BE2C (cell line): ENCODE results near the gene SPSB4.
"Not testable (repeated sequence)": the region's sequence is repeated elsewhere in the genome, so short reads cannot be mapped to it uniquely, and the experiment has no call there.

Experiments
- DNase-seq: peaks from one replicate; pipeline ENCODE4 v3.0.0-alpha.2; 2020
- H3K27me3 ChIP-seq: fragments of 250-450 bp; sonication (Bioruptor Pico); 2 replicates; pipeline ENCODE4 v1.5.1; 2020; ENCODE audit warnings: mild to moderate bottlenecking
- H3K36me3 ChIP-seq: fragments of 250-450 bp; sonication (Bioruptor Pico); 2 replicates; pipeline ENCODE4 v1.5.1; 2020; ENCODE audit warnings: mild to moderate bottlenecking
- H3K4me1 ChIP-seq: fragments of 250-450 bp; sonication (Bioruptor Pico); 2 replicates; pipeline ENCODE4 v1.5.1; 2020
- H3K4me3 ChIP-seq: 2 replicates; pipeline ENCODE4 v1.5.1; 2011; ENCODE audit warnings: low read depth, low read length
- H3K9me3 ChIP-seq: fragments of 250-450 bp; sonication (Bioruptor Pico); 2 replicates; pipeline ENCODE4 v1.5.1; 2020
- TF ChIP-seq, protein P1 (sequence below): IDR thresholded peaks from 2 replicates; pipeline ENCODE4 v1.5.1; 2012; ENCODE audit warnings: mild to moderate bottlenecking, low read depth, low read length

The SPSB4 gene

DNA sequence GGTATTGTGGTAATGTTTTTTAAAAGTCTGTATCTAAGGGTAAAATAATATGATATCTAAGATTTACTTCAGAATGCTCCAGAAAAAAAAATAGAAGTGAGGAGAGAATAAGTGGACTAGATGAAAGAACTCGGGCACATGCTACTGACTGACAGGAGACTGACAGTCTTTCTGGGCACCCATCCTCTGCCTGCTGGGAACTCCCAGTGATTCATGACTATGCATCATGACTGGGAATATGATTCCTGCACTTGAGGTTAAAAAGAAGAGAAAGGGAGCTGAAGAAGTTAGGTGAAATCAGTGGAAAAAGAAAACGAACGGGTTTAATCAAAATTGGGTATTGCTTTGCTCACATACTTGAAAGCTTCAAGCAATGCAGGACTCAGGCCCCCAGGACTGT is 35.7 kb upstream of the SPSB4 start:
- Histone ChIP-seq H3K36me3 (no peaks in the 10 kb centered on the region), H3K4me1 (peaks cover 3% of the 10 kb centered on the region), H3K4me3 (no peak overlapping the region), H3K9me3 (no peaks in the 10 kb centered on the region), H3K27me3 (no peaks in the 10 kb centered on the region)
- TF ChIP-seq, protein P1, sequence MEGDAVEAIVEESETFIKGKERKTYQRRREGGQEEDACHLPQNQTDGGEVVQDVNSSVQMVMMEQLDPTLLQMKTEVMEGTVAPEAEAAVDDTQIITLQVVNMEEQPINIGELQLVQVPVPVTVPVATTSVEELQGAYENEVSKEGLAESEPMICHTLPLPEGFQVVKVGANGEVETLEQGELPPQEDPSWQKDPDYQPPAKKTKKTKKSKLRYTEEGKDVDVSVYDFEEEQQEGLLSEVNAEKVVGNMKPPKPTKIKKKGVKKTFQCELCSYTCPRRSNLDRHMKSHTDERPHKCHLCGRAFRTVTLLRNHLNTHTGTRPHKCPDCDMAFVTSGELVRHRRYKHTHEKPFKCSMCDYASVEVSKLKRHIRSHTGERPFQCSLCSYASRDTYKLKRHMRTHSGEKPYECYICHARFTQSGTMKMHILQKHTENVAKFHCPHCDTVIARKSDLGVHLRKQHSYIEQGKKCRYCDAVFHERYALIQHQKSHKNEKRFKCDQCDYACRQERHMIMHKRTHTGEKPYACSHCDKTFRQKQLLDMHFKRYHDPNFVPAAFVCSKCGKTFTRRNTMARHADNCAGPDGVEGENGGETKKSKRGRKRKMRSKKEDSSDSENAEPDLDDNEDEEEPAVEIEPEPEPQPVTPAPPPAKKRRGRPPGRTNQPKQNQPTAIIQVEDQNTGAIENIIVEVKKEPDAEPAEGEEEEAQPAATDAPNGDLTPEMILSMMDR: no peak
- DNase-seq: no peak

DNA sequence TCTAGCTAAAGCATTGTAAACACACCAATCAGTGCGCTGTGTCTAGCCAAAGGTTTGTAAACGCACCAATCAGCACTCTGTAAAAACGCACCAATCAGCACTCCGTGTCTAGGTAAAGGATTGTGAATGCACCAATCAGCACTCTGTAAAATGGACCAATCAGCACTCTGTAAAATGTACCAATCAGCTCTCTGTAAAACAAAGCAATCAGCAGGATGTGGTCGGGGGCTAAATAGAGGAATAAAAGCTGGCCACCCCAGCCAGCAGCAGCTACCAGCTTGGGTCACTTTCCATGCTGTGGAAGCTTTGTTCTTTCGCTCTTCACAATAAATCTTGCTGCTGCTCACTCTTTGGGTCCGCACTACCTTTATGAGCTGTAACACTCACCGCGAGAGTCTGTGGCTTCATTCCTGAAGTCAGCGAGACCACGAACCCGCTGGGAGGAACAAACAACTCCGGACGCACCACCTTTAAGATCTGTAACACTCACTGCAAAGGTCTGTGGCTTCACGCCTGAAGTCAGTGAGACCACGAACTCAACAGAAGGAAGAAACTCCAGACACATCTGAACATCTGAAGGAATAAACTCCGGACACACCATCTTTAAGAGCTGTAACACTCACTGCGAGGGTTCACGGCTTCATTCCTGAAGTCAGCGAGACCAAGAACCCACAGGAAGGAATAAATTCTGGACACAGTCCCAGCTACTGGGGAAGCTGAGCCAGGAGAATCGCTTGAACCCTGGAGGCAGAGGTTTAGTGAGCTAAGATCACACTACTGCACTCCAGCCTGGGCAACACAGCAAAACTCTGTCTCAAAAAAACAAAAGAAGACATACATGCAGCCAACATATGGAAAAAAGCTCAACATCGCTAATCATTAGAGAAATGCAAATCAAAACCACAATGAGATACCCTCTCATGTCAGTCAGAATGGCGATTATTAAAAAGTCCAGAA is 33.5 kb upstream of the SPSB4 start:
- H3K4me1 ChIP-seq, H3K4me3 ChIP-seq, H3K9me3 ChIP-seq, H3K27me3 ChIP-seq, DNase-seq, H3K36me3 ChIP-seq: not testable (repeated sequence)

DNA sequence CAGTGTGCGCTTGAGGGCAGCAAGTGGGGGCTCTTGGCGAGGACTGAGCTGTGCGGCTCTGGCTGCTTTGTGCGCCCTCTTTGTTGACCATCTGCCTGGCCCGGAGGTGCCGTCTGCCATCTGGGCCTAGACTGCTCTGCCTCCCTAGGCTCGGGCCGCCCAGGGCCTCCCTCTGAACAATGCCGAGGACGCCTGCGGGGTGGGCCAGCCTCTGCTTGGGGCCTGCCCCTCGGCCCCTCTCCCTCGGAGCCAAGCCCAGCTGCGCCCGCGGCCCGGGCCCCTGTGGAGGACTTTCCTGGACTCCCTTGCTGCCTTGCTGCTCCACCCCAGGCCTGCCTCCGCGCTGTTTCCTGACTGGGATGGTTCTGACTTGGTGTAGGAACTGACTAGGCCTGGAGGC is 31.9 kb upstream of the SPSB4 start:
- Histone ChIP-seq H3K4me1 (no peaks in the 10 kb centered on the region; the same call in 1 of the 2 replicates), H3K36me3 (no peaks in the 10 kb centered on the region), H3K4me3 (no peak overlapping the region), H3K27me3 (no peaks in the 10 kb centered on the region), H3K9me3 (no peaks in the 10 kb centered on the region)
- TF ChIP-seq, protein P1: no peak
- no peak for DNase-seq

DNA sequence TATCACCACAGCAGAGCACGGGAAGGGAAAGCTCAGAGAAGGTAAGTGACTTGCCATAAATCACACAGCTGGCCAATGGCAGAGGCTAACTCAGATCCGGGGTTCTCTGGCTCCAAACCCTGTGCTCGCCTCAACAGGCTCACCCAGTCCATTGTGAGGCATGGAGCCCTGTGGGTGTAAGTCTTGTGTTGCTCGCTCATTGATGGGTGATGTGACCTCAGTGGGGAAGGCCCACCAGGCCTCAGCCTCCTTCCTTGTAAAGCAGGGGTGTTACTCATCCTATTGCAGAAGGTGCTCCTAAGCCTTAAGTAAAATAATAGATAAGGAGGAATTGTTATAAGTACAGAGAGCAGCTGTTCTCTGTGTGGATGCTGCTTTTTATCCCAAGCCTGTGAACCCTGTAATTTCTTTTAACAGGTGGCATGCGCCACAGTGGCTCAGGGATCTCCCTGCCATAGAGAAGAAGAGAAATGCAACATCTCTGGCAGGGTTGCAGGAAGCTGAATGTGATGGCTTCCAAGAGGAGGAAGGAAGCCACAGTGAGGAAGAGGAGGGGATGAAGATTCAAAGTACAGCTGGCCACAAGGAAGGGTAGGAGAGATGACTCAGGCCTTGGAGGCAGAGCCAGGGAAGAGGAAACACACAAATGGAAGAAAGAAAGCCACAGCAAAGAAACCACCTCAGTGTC is 30.9 kb upstream of the SPSB4 start:
- Histone ChIP-seq H3K4me1 (no peaks in the 10 kb centered on the region; the same call in 1 of the 2 replicates), H3K27me3 (no peaks in the 10 kb centered on the region), H3K9me3 (no peaks in the 10 kb centered on the region), H3K36me3 (no peaks in the 10 kb centered on the region), H3K4me3 (no peak overlapping the region)
- TF ChIP-seq, protein P1: no peak
- no peak for DNase-seq

DNA sequence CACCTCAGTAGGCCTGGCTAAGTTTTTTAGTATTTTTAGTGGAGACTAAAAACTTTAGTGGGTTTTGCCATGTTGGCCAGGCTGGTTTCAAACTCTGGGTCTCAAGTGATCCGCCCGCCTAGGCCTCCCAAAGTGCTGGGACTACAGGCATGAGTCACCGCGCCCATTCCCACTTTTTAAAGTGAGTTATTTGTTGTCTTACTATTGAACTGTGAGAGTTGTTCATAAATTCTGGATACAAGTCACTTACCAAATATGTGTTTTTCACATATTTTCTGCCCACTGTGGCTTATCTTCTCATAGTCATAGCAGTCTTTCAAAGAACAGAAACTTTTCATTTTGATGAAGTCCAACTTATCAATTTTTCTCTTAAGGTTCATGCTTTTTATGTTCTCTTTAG is 29.9 kb upstream of the SPSB4 start:
- Histone ChIP-seq H3K9me3 (no peaks in the 10 kb centered on the region), H3K4me1 (no peaks in the 10 kb centered on the region; the same call in 1 of the 2 replicates), H3K4me3 (no peak overlapping the region), H3K27me3 (no peaks in the 10 kb centered on the region), H3K36me3 (no peaks in the 10 kb centered on the region)
- no peak for DNase-seq
- TF ChIP-seq, protein P1: no peak

DNA sequence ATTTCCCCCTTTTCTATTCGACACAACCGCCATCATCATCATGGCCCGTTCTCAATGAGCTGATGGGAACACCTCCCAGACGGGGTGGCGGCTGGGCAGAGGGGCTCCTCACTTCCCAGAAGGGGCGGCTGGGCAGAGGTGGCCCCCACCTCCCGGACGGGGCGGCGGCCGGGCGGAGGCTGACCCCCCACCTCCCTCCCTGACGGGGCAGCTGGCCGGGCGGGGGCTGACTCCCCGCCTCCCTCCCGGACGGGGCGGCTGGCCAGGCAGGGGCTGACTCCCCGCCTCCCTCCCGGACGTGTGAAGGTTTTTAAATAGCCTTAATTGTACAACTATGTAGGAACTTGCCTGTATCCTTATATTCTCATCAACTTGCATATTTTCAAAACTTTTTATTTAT is 20.9 kb upstream of the SPSB4 start:
- no peak overlapping the region for H3K4me3 ChIP-seq
- no peaks in the 10 kb centered on the region for H3K4me1 ChIP-seq
- no peaks in the 10 kb centered on the region for H3K27me3 ChIP-seq
- no peaks in the 10 kb centered on the region for H3K36me3 ChIP-seq
- TF ChIP-seq, protein P1: no peak
- no peaks in the 10 kb centered on the region for H3K9me3 ChIP-seq
- no peak for DNase-seq
